ENCODE data around the gene RNASET2. TPM values are rescaled to one million over a fixed set of nuclear protein-coding genes. Genes with fewer than 3 reads are reported as not detected.

RNASET2 gene, protein sequence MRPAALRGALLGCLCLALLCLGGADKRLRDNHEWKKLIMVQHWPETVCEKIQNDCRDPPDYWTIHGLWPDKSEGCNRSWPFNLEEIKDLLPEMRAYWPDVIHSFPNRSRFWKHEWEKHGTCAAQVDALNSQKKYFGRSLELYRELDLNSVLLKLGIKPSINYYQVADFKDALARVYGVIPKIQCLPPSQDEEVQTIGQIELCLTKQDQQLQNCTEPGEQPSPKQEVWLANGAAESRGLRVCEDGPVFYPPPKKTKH
- 32.3 and 45.5 TPM in 2 replicates for total RNA-seq (ENCODE audit: low replicate concordance)
- long read RNA-seq, partial matches to known transcripts, result 1 of 4 reads
- long read RNA-seq, other reads (novel, unspliced or antisense), result 1 of 4 reads

DNA sequence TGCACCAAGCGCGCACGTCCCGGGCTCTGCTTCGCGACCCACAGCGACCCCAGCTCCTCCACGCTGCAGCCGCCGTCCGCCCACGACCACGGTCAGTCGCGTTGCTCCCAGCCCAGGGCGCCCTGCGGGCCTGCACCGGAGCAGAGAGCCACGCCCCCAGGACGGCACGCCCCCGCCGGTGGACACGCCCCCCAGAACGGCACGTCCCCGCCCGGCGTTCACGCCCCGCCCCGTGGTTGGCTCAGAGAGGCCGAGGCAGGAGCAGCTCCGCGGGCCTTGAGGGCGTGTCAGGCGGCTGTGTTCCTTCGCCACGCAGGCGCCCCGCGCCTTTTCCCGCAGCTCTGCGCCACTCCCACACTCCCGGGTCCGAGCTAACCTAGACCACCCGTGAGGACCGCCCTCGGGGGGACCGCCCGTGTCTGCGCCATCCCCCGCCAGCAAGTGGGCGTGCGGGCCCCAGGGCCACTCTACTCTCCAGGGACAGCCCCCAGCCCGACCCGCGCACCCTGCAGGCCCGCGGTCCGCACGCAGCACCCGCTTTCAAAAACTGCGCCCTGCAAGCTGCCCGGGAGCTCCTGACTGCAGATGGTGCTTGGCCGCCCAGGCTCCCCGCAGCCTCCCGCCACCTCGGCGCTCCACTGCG lies at the start of gene RNASET2:
Gene RNASET2 (minus strand): TSS at position 107 of the 643 bp plus-strand sequence. CDS start 368 bp downstream, outside the sequence.
- H3K4me1 Mint-ChIP-seq (ENCODE audit: unreplicated experiment), result peaks cover 39% of the 10 kb centered on the region
- TF ChIP-seq, protein P1, sequence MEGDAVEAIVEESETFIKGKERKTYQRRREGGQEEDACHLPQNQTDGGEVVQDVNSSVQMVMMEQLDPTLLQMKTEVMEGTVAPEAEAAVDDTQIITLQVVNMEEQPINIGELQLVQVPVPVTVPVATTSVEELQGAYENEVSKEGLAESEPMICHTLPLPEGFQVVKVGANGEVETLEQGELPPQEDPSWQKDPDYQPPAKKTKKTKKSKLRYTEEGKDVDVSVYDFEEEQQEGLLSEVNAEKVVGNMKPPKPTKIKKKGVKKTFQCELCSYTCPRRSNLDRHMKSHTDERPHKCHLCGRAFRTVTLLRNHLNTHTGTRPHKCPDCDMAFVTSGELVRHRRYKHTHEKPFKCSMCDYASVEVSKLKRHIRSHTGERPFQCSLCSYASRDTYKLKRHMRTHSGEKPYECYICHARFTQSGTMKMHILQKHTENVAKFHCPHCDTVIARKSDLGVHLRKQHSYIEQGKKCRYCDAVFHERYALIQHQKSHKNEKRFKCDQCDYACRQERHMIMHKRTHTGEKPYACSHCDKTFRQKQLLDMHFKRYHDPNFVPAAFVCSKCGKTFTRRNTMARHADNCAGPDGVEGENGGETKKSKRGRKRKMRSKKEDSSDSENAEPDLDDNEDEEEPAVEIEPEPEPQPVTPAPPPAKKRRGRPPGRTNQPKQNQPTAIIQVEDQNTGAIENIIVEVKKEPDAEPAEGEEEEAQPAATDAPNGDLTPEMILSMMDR (conservative IDR thresholded peaks at IDR 0.05), result no peak
- peaks cover 5% of the 10 kb centered on the region for H3K27me3 Mint-ChIP-seq
- no peaks in the 10 kb centered on the region for H3K9me3 Mint-ChIP-seq
- peak; percentile 99 for DNase-seq (ENCODE audit: extremely low spot score, unreplicated experiment)
- H3K27ac Mint-ChIP-seq, result peak within 1 kb of the TSS; percentile 65
- H3K4me3 Mint-ChIP-seq, result peak within 1 kb of the TSS; percentile 90
- H3K36me3 Mint-ChIP-seq, result no peaks in the 10 kb centered on the region

DNA sequence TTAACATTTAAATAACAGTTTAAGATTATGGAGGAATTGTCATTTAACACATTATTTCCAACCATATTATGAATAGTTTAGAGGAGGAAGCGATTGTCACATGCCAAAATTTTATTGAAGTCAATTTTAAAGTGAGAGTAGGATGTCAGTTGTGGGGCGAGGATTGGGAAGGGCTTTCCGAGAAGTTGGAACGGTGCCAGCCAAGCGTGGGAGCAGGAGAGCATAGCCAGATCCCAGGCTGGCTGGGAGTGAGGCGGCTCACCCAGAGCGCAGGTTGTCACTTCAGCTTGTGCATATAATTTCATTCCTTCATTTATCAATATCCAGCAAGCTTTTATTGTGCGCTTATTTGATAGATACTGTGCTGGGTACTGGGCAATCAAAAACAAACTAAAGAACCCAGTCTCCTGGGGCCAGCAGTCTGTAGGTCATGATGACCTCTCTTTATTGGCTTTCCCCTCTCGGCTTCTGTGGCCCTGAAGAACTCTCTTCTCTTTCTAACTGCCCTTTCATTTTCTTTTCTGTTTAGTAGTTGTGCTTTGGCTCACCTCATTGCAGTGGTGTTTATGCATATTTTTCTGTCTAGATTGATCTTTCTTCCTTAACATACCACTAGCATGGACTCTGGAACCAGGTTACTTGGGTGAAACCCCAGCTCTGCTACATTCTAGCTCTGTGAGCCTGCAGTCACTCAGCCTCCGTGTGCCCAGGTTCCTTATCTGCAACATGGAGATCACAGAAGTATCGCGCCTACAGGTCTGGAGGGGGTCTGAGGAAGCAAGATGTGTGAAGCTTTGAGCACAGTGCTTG lies 49.2 kb upstream of the RNASET2 start:
- Mint-ChIP-seq H3K9me3 (no peaks in the 10 kb centered on the region), H3K36me3 (peaks cover 42% of the 10 kb centered on the region), H3K4me3 (no peak overlapping the region), H3K27me3 (no peaks in the 10 kb centered on the region), H3K4me1 (ENCODE audit: unreplicated experiment) (peaks cover 21% of the 10 kb centered on the region), H3K27ac (no peak overlapping the region)
- DNase-seq (ENCODE audit: extremely low spot score, unreplicated experiment), result no peak
- TF ChIP-seq, protein P1 (conservative IDR thresholded peaks at IDR 0.05), result no peak

DNA sequence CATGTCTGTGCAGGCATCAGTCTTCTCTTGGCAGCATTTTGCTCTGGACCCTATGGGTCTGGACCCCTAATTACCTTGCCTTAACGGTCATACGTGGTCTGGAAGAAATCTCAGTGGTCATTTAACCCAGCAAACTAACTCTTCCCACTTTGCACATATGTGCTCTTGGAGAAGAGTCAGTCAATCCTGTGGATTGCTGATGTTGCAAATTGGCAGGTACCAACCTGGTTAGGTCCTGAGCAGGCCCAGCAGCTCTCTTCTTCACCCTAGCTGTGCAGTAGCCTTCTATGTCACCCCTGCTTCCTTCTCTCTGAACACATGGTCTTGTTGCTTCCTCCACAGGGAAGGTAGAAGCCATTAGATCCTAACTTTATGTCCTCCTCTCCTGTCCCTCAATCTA lies 44.4 kb upstream of the RNASET2 start:
- TF ChIP-seq, protein P1 (conservative IDR thresholded peaks at IDR 0.05), result no peak
- Mint-ChIP-seq H3K9me3 (no peaks in the 10 kb centered on the region), H3K4me1 (ENCODE audit: unreplicated experiment) (peaks cover 22% of the 10 kb centered on the region), H3K27me3 (no peaks in the 10 kb centered on the region), H3K27ac (peak overlapping the region; percentile 5), H3K4me3 (peak overlapping the region; percentile 91), H3K36me3 (peaks cover 27% of the 10 kb centered on the region)
- no peak for DNase-seq (ENCODE audit: extremely low spot score, unreplicated experiment)

DNA sequence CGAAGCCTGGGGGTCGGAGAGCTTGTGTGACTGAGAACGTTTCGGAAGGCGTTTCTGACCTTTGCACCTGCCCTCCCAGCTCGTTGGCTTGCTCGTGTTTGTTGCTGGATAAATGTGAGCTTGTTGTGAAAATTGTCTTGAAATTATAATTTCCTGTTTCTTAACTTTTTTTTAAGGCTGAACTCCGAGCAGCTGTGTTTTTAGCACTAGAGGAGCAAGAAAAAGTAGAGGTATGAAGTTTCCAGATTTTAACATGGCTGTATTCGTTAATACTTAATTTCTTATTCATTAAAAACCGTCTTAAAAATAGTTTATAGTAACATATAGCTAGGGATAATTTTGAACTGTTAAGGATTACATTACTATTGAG lies 43.5 kb upstream of the RNASET2 start:
- Mint-ChIP-seq H3K9me3 (peaks cover 1% of the 10 kb centered on the region), H3K4me3 (peak overlapping the region; percentile 91), H3K27me3 (no peaks in the 10 kb centered on the region), H3K4me1 (ENCODE audit: unreplicated experiment) (peaks cover 22% of the 10 kb centered on the region), H3K27ac (peak overlapping the region; percentile 79), H3K36me3 (peaks cover 24% of the 10 kb centered on the region)
- TF ChIP-seq, protein P1 (conservative IDR thresholded peaks at IDR 0.05), result no peak
- no peak for DNase-seq (ENCODE audit: extremely low spot score, unreplicated experiment)

DNA sequence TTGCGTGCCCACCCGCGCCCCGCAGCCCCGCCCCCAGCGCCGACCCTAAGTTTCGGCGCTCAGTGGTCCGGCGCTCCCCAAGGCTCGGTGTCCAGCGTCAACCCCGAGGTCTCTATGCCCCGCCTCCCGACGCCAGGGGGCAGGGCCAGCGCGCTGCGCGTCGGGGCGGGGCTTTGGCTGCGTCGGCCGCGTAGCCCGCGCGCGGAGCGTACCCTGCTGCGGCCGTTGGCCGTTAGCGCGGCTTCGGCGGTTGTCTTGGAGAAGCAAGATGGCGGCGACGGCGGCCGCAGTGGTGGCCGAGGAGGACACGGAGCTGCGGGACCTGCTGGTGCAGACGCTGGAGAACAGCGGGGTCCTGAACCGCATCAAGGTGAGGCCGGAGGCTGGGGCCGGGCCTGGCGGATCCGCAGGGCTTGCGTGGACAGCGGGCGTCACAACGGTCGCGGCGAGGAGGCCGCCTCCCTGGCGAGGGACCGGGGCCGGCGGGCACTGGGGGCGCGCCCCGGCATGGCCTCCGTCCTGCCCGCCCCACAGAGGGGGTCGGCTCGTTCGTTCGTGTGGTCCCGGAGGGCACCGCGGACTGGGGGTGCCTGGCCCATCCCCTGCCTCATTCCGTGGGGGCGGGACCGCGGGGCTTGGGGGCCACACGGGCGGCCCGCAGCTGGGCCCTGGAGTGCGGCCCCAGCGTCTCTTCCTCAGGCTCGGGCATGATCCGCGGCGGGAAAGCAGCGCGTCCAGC lies 43.0 kb upstream of the RNASET2 start, which contains the start of gene CEP43:
Gene CEP43 (plus strand): TSS at position 253 of the 739 bp plus-strand sequence. CDS start 16 bp downstream, at position 269.
- Mint-ChIP-seq H3K9me3 (peaks cover 5% of the 10 kb centered on the region), H3K27ac (peak within 1 kb of the TSS; percentile 79), H3K36me3 (peaks cover 30% of the 10 kb centered on the region), H3K4me3 (peak within 1 kb of the TSS; percentile 91), H3K4me1 (ENCODE audit: unreplicated experiment) (peaks cover 22% of the 10 kb centered on the region), H3K27me3 (no peaks in the 10 kb centered on the region)
- DNase-seq (ENCODE audit: extremely low spot score, unreplicated experiment), result peak; percentile 95
- TF ChIP-seq, protein P1 (conservative IDR thresholded peaks at IDR 0.05), result no peak
